ENCODE data around the gene SUPT3H.

GRCh38 chr6:44867571-44868334 lies 510.0 kb downstream of the SUPT3H start:
- TF ChIP-seq ZNF274 (IDR thresholded peaks at IDR 0.05; ENCODE audit: low read depth, low read length): no peak
- TF ChIP-seq YY1 (IDR thresholded peaks at IDR 0.05; ENCODE audit: insufficient read depth, insufficient read length): no peak
